H9 (cell line): ENCODE measurements around the gene RCN2. TPM values are rescaled to one million over a fixed set of nuclear protein-coding genes. Genes with fewer than 3 reads are reported as not detected.

Experiments used
- DNase-seq: peaks from one replicate; pipeline ENCODE4 v3.0.0-alpha.2; 2017
- H2AFZ ChIP-seq: one replicate; pipeline ENCODE4 v1.6.1; 2013; ENCODE audit warnings: mild to moderate bottlenecking, low read length, control low read depth, moderate library complexity
- H2AK5ac ChIP-seq: 2 replicates; pipeline ENCODE4 v1.6.1; 2013; ENCODE audit warnings: low read length, control low read depth, mixed read lengths; ENCODE audit not compliant: insufficient read length
- H2BK120ac ChIP-seq: one replicate; pipeline ENCODE4 v1.6.1; 2013; ENCODE audit warnings: low read depth, mild to moderate bottlenecking, low read length, control low read depth, inconsistent platforms; ENCODE audit not compliant: poor library complexity, severe bottlenecking
- H2BK12ac ChIP-seq: 2 replicates; pipeline ENCODE4 v1.6.1; 2013; ENCODE audit warnings: low read length, control low read depth, mixed read lengths, low read depth; ENCODE audit not compliant: insufficient read length
- H2BK15ac ChIP-seq: 2 replicates; pipeline ENCODE4 v1.6.1; 2013; ENCODE audit warnings: low read depth, low read length, control low read depth
- H2BK20ac ChIP-seq: one replicate; pipeline ENCODE4 v1.6.1; 2013; ENCODE audit warnings: low read depth, mild to moderate bottlenecking, low read length, control low read depth, inconsistent platforms; ENCODE audit not compliant: poor library complexity, severe bottlenecking
- H2BK5ac ChIP-seq: 2 replicates; pipeline ENCODE4 v1.6.1; 2013; ENCODE audit warnings: low read length, control low read depth, mixed read lengths; ENCODE audit not compliant: insufficient read length
- H3K14ac ChIP-seq: 2 replicates; pipeline ENCODE4 v1.6.1; 2013; ENCODE audit warnings: low read length, control low read depth; ENCODE audit not compliant: insufficient read depth
- H3K18ac ChIP-seq: 2 replicates; pipeline ENCODE4 v1.6.1; 2013; ENCODE audit warnings: low read depth, mild to moderate bottlenecking, mixed read lengths, low read length, control low read depth; ENCODE audit not compliant: insufficient read length
- H3K23ac ChIP-seq: 2 replicates; pipeline ENCODE4 v1.6.1; 2013; ENCODE audit warnings: low read length, control low read depth, mixed read lengths, low read depth; ENCODE audit not compliant: insufficient read length
- H3K23me2 ChIP-seq: 2 replicates; pipeline ENCODE4 v1.6.1; 2013; ENCODE audit warnings: low read depth, mild to moderate bottlenecking, mixed read lengths, low read length, control low read depth; ENCODE audit not compliant: insufficient read length, poor library complexity, severe bottlenecking
- H3K27ac ChIP-seq: 2 replicates; pipeline ENCODE4 v1.5.1; 2013; ENCODE audit warnings: low read length, control low read depth, mixed read lengths, low read depth; ENCODE audit not compliant: insufficient read length
- H3K27me3 ChIP-seq: 2 replicates; pipeline ENCODE4 v1.6.1; 2013; ENCODE audit warnings: low read length, control low read depth, inconsistent platforms; ENCODE audit not compliant: insufficient read depth
- H3K4ac ChIP-seq: 2 replicates; pipeline ENCODE4 v1.6.1; 2013; ENCODE audit warnings: low read depth, mild to moderate bottlenecking, control low read depth, inconsistent platforms, low read length, moderate library complexity
- H3K4me1 ChIP-seq: 2 replicates; pipeline ENCODE4 v1.6.1; 2013; ENCODE audit warnings: low read length, control low read depth, inconsistent platforms; ENCODE audit not compliant: insufficient read depth
- H3K4me2 ChIP-seq: 2 replicates; pipeline ENCODE4 v1.6.1; 2013; ENCODE audit warnings: low read length, control low read depth, mixed read lengths; ENCODE audit not compliant: insufficient read length, insufficient read depth
- H3K56ac ChIP-seq: 2 replicates; pipeline ENCODE4 v1.6.1; 2013; ENCODE audit warnings: low read depth, mild to moderate bottlenecking, mixed read lengths, low read length, control low read depth; ENCODE audit not compliant: insufficient read length
- H3K79me1 ChIP-seq: 2 replicates; pipeline ENCODE4 v1.6.1; 2013; ENCODE audit warnings: low read depth, mild to moderate bottlenecking, moderate library complexity, low read length, control low read depth, inconsistent platforms; ENCODE audit not compliant: insufficient read depth, poor library complexity, severe bottlenecking
- H3K79me2 ChIP-seq: 2 replicates; pipeline ENCODE4 v1.6.1; 2013; ENCODE audit warnings: low read length, control low read depth, inconsistent platforms; ENCODE audit not compliant: insufficient read depth
- H3K9ac ChIP-seq: 2 replicates; pipeline ENCODE4 v1.6.1; 2013; ENCODE audit warnings: low read length, control low read depth, mixed read lengths; ENCODE audit not compliant: insufficient read length; ENCODE audit errors: extremely low read depth
- H3K9me3 ChIP-seq: one replicate; pipeline ENCODE4 v1.6.1; 2013; ENCODE audit warnings: low read depth, low read length, inconsistent platforms; ENCODE audit not compliant: control insufficient read depth
- H3T11ph ChIP-seq: one replicate; pipeline ENCODE4 v1.6.1; 2013; ENCODE audit warnings: mild to moderate bottlenecking, low read length, control low read depth, inconsistent platforms
- H4K20me1 ChIP-seq: one replicate; pipeline ENCODE4 v1.6.1; 2013; ENCODE audit not compliant: control insufficient read depth, insufficient read length, insufficient read depth
- H4K5ac ChIP-seq: 2 replicates; pipeline ENCODE4 v1.6.1; 2013; ENCODE audit warnings: low read depth, mild to moderate bottlenecking, mixed read lengths, low read length, control low read depth; ENCODE audit not compliant: insufficient read length
- H4K8ac ChIP-seq: replicated peaks from 2 replicates; pipeline ENCODE4 v1.6.1; 2013; ENCODE audit warnings: low read length, control low read depth, mixed read lengths, low read depth; ENCODE audit not compliant: insufficient read length
- H4K91ac ChIP-seq: 2 replicates; pipeline ENCODE4 v1.6.1; 2013; ENCODE audit warnings: low read depth, mild to moderate bottlenecking, moderate library complexity, mixed read lengths, low read length, control low read depth; ENCODE audit not compliant: insufficient read length
- H3K27ac Mint-ChIP-seq, 3 experiments: 2 replicates in 2 of 3; 3 replicates in 1 of 3; pipeline ENCODE4 v1.8.0; 2020 to 2021; ENCODE audit warnings: mixed read lengths in 3 of 3, mild to moderate bottlenecking in 1 of 3, moderate library complexity in 1 of 3
- H3K27me3 Mint-ChIP-seq: 2 replicates; pipeline ENCODE4 v1.8.0; 2021; ENCODE audit warnings: low read depth, mild to moderate bottlenecking, moderate library complexity, mixed read lengths
- H3K36me3 Mint-ChIP-seq, 3 experiments: 2 replicates in 2 of 3; 3 replicates in 1 of 3; pipeline ENCODE4 v1.8.0; 2020 to 2021; ENCODE audit warnings: low read depth in 3 of 3, mixed read lengths in 3 of 3; ENCODE audit not compliant: insufficient read depth in 1 of 3
- H3K4me1 Mint-ChIP-seq, 2 experiments: 2 replicates each; pipeline ENCODE4 v1.8.0; 2020; ENCODE audit warnings: mixed read lengths in 2 of 2
- H3K4me3 Mint-ChIP-seq, 2 experiments: 2 replicates in 1 of 2; 3 replicates in 1 of 2; pipeline ENCODE4 v1.8.0; 2020 to 2021; ENCODE audit warnings: mild to moderate bottlenecking in 2 of 2, mixed read lengths in 2 of 2, moderate library complexity in 1 of 2
- H3K9me3 Mint-ChIP-seq, 2 experiments: 2 replicates in 1 of 2; 3 replicates in 1 of 2; pipeline ENCODE4 v1.8.0; 2020; ENCODE audit warnings: mild to moderate bottlenecking in 2 of 2, mixed read lengths in 2 of 2, moderate library complexity in 1 of 2
- WGBS: extraction: QIAGEN DNeasy Blood & Tissue Kit; methylation state at CpG from one replicate; pipeline ENCODE4 v1.1.7; 2013; ENCODE audit warnings: missing lambda C conversion rate, low lambda C conversion rate, mixed read lengths; ENCODE audit not compliant: insufficient read length; ENCODE audit errors: extremely low coverage; 5-methylcytosine and 5-hydroxymethylcytosine counted together
- total RNA-seq: library from RNA; stranded (reverse); gene quantifications from 2 replicates; pipeline ENCODE4 v1.2.1, GENCODE V29; 2021
- TF ChIP-seq, protein P1 (sequence below): fragments of 200-600 bp; sonication (generic); conservative IDR thresholded peaks from 3 replicates; pipeline ENCODE4 v1.8.0; 2021; ENCODE audit warnings: antibody characterized with exemption, mild to moderate bottlenecking

The RCN2 gene
- total RNA-seq, 1 experiment from 2014 or later, result 139 TPM

DNA sequence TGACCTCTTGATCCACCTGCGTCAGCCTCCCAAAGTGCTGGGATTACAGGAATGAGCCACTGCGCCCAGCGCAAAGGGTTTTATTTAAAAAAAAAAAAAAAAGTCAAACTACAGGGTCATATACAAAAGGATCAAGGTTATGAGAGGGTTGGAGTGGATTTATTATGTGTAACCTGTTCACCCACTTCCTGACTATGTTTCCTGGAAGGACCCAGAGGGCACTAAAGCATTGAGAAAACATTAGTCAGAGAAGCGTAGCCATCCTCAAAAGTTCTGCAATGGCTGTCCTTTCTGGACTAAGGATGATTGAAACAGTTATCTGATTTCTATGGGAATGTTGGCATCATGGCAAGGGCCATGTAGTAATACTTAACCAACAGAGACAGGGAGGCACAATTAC is 19.1 kb upstream of the RCN2 start:
- no CpG with 5 or more reads among the region's 4 CpGs for WGBS
- TF ChIP-seq, protein P1, sequence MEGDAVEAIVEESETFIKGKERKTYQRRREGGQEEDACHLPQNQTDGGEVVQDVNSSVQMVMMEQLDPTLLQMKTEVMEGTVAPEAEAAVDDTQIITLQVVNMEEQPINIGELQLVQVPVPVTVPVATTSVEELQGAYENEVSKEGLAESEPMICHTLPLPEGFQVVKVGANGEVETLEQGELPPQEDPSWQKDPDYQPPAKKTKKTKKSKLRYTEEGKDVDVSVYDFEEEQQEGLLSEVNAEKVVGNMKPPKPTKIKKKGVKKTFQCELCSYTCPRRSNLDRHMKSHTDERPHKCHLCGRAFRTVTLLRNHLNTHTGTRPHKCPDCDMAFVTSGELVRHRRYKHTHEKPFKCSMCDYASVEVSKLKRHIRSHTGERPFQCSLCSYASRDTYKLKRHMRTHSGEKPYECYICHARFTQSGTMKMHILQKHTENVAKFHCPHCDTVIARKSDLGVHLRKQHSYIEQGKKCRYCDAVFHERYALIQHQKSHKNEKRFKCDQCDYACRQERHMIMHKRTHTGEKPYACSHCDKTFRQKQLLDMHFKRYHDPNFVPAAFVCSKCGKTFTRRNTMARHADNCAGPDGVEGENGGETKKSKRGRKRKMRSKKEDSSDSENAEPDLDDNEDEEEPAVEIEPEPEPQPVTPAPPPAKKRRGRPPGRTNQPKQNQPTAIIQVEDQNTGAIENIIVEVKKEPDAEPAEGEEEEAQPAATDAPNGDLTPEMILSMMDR, result no peak
- Histone ChIP-seq H4K91ac (no peak overlapping the region), H2AFZ (no peak overlapping the region), H3K4ac (no peak overlapping the region), H3K23ac (no peak overlapping the region), H3K79me1 (no peaks in the 10 kb centered on the region), H4K8ac (no peak overlapping the region), H2BK5ac (no peak overlapping the region), H3K4me1 (no peaks in the 10 kb centered on the region), H3K79me2 (no peaks in the 10 kb centered on the region), H4K5ac (no peak overlapping the region), H3K18ac (no peak overlapping the region), H2BK12ac (no peak overlapping the region), H3T11ph (no peak overlapping the region), H2BK20ac (no peak overlapping the region), H3K4me2 (no peak overlapping the region), H3K14ac (no peak overlapping the region), H2BK120ac (no peak overlapping the region), H3K9ac (no peak overlapping the region), H3K9me3 (no peaks in the 10 kb centered on the region), H2AK5ac (no peak overlapping the region), H3K23me2 (no peaks in the 10 kb centered on the region), H3K27me3 (no peaks in the 10 kb centered on the region), H4K20me1 (no peaks in the 10 kb centered on the region), H3K27ac (no peak overlapping the region), H2BK15ac (no peak overlapping the region), H3K56ac (no peak overlapping the region)
- Mint-ChIP-seq H3K27me3 (peaks cover 31% of the 10 kb centered on the region), H3K27ac (no peak overlapping the region), H3K9me3 (no peaks in the 10 kb centered on the region), H3K4me3 (no peak overlapping the region), H3K4me1 (no peaks in the 10 kb centered on the region), H3K36me3 (no peaks in the 10 kb centered on the region)
- no peak for DNase-seq
